Testis (tissue), 3 donors: ENCODE measurements around the gene RAB7A. TPM values are rescaled to one million over a fixed set of nuclear protein-coding genes. Genes with fewer than 3 reads are reported as not detected.

ENCODE experiments used
- DNase-seq: peaks from one replicate; pipeline ENCODE4 v3.0.0-alpha.2; 2019
- H3K27ac ChIP-seq, 2 donors: fragments of 200-600 bp; sonication (generic); one replicate each; pipeline ENCODE4 v1.5.1; 2019
- H3K27me3 ChIP-seq: fragments of 200-600 bp; sonication (generic); one replicate; pipeline ENCODE4 v1.5.1; 2019
- H3K36me3 ChIP-seq: fragments of 200-600 bp; sonication (generic); one replicate; pipeline ENCODE4 v1.5.1; 2017; ENCODE audit warnings: low read depth; ENCODE audit errors: missing control alignments
- H3K4me1 ChIP-seq: fragments of 200-600 bp; sonication (generic); one replicate; pipeline ENCODE4 v1.5.1; 2019
- H3K4me3 ChIP-seq, 2 donors: fragments of 200-600 bp; sonication (generic); one replicate each; pipeline ENCODE4 v1.5.1; 2017 to 2019
- H3K9me3 ChIP-seq: fragments of 200-600 bp; sonication (generic); one replicate; pipeline ENCODE4 v1.5.1; 2017
- CTCF ChIP-seq, 3 experiments: fragments of 450-650 bp in 2 of 3; fragments of 200-600 bp in 1 of 3; sonication (generic) in 1 of 3; IDR thresholded peaks; one replicate each; pipeline ENCODE4 v1.5.1; 2016 to 2019; ENCODE audit warnings: antibody characterized with exemption in 3 of 3, mild to moderate bottlenecking in 2 of 3, moderate library complexity in 1 of 3
- POLR2A ChIP-seq: fragments of 450-650 bp; IDR thresholded peaks from one replicate; pipeline ENCODE4 v1.6.1; 2017; ENCODE audit warnings: antibody characterized with exemption, mild to moderate bottlenecking, moderate library complexity
- WGBS, 2 donors: methylation state at CpG; one replicate each; pipeline ENCODE4 v1.1.5; 2018; 5-methylcytosine and 5-hydroxymethylcytosine counted together
- intact Hi-C: fragments of 100-400 bp; cut with DNase I; formaldehyde crosslinking; loops from one replicate; pipeline ENCODE4 v1.15.1; 2023; ENCODE audit warnings: low total_unique reads
- polyA plus RNA-seq: library from polyadenylated mRNA; stranded (reverse); fragments of 350-450 nt; fragmentation: Illumina TruSeq; extraction: RNeasy Lipid Tissue Mini Kit (QIAGEN cat#74804); gene quantifications from one replicate; pipeline ENCODE4 v1.2.3, GENCODE V29; 2014; ENCODE audit warnings: low read depth, low replicate concordance; ENCODE audit not compliant: insufficient read depth
- total RNA-seq, 2 donors: library from RNA; depleted of rRNA; stranded (reverse); fragments of >200 nt; gene quantifications; one replicate each; pipeline ENCODE4 v1.2.3, GENCODE V29; 2016

The RAB7A gene
- total and polyA plus RNA-seq, 3 donors from 2014 or later: 148 to 152 (median 150) TPM

DNA sequence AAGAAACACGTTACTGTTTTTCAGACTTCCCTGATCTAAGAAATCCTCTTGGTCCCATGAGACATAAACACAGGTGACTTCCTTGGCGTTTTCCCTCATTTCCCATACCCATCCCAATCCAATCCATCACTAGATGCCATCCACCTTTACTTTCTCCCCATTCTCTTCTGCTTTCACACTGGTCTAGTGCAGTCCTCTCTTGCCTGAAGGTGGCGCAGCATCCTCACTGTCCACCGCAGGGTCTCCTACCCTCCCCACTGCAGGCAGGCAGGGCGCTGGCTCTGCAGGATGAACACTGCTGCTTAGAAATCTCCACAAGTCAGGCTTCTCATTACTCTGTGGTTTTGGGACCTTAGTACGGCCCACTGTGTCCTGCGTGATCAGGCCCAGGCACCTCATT, 58.2 kb downstream of the RAB7A start:
- TF ChIP-seq POLR2A (no peak), CTCF (IDR thresholded peaks at IDR 0.05) (peak in 1 of 3 experiments; percentile 27)
- peaks cover 11% of the 10 kb centered on the region for H3K4me1 ChIP-seq
- intact Hi-C loops: no loop called here
- peak; percentile 33 for DNase-seq
- H3K27me3 ChIP-seq: no peaks in the 10 kb centered on the region
- H3K9me3 ChIP-seq: no peaks in the 10 kb centered on the region
- H3K36me3 ChIP-seq: no peaks in the 10 kb centered on the region
- WGBS, 2 donors: 70 to 73% methylated on average over 7 of the region's 7 CpGs
- no peak overlapping the region for H3K27ac ChIP-seq
- H3K4me3 ChIP-seq: no peak overlapping the region

DNA sequence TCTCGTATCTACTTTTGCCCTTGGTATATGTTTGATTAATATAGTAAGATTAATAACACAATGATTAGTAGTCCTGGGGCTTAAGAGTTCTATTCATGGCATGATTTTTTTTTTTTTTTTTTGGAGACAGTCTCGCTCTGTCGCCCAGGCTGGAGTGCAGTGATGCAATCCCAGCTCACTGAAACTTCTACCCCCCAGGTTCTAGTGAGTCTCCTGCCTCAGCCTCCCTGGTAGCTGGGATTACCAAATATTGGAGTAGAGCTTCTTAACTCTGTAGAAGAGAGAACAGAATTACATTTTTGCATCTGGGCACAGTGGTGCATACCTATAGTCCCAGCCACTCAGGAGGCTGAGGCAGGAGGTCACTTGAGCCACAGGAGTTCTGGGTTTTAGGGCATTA, 58.9 kb downstream of the RAB7A start:
- no peak overlapping the region for H3K4me3 ChIP-seq
- no peaks in the 10 kb centered on the region for H3K27me3 ChIP-seq
- H3K9me3 ChIP-seq: no peaks in the 10 kb centered on the region
- intact Hi-C loops: no loop called here
- H3K36me3 ChIP-seq: no peaks in the 10 kb centered on the region
- H3K27ac ChIP-seq: no peak overlapping the region
- no peak for TF ChIP-seq POLR2A
- no peak for TF ChIP-seq CTCF (IDR thresholded peaks at IDR 0.05)
- DNase-seq: no peak
- peaks cover 11% of the 10 kb centered on the region for H3K4me1 ChIP-seq
- whole genome bisulfite sequencing, 2 donors: 80 to 82% methylated on average over 3 of the region's 3 CpGs

- DNase-seq: no peak
- Histone ChIP-seq H3K4me3 (no peak overlapping the region), H3K4me1 (peaks cover 7% of the 10 kb centered on the region), H3K36me3 (no peaks in the 10 kb centered on the region), H3K9me3 (no peaks in the 10 kb centered on the region), H3K27me3 (no peaks in the 10 kb centered on the region), H3K27ac (no peak overlapping the region)
- intact Hi-C loops: no loop called here
- TF ChIP-seq POLR2A (no peak), CTCF (IDR thresholded peaks at IDR 0.05) (no peak)
- 52% methylated on average over 3 of the region's 3 CpGs for WGBS, 2 donors
These were observed 60.5 kb downstream of the RAB7A start for GRCh38 chr3:128786434-128787020.

DNA sequence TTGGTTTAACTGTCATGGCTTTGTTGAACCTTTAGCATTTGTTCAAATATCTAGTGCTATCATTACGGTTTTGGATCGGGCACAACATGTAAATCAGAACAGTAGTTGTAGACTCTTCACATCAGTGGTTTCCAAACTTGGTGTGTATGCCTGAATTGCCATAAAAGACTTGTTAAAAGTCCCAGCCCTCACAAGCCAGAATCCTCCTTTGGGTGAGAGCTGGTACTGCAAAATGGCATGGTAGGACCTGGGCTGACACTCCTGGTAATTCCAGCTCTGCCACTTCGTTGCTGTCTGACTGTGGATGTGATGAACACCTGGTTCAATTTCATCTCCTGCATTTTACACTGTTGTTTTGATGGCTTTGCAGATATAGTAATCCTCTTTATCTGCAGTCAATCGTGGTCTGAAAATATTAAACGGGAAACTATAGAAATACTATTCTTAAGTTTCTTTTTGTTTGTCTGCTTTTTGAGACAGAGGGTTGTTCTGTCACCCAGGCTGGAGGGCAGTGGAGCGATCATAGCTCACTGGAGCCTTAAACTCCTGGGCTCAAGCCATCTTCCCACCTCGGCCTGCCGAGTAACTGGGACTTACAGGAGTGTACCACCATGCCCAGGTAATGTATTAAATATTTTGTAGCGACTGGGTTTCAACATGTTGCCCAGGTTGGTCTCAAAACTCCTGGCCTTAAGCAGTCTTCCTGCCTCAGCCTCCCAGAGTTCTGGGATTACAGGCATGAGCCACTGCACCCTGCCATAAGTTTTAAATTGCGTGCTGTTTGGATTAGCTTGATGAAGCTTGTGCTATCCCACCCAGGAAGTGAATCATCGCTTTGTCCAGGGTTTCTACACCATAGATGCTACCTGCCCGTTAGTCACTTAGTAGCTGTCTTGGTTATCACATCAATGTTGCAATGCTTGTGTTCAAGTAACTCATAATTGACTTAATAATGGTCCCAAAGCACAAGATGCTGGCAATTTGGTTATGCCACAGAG, 61.6 kb downstream of the RAB7A start:
- WGBS, 2 donors: 86 to 89% methylated on average over 12 of the region's 12 CpGs
- intact Hi-C loops: no loop called here
- Histone ChIP-seq H3K4me3 (no peak overlapping the region), H3K36me3 (no peaks in the 10 kb centered on the region), H3K27ac (no peak overlapping the region), H3K27me3 (no peaks in the 10 kb centered on the region), H3K4me1 (peaks cover 7% of the 10 kb centered on the region), H3K9me3 (no peaks in the 10 kb centered on the region)
- TF ChIP-seq CTCF (IDR thresholded peaks at IDR 0.05): no peak
- TF ChIP-seq POLR2A: no peak
- no peak for DNase-seq
